Measurements from ENCODE around the gene BUB1B.
"Not testable (repeated sequence)": the region's sequence is repeated elsewhere in the genome, so short reads cannot be mapped to it uniquely, and the experiment has no call there.

- TF ChIP-seq, protein P1, sequence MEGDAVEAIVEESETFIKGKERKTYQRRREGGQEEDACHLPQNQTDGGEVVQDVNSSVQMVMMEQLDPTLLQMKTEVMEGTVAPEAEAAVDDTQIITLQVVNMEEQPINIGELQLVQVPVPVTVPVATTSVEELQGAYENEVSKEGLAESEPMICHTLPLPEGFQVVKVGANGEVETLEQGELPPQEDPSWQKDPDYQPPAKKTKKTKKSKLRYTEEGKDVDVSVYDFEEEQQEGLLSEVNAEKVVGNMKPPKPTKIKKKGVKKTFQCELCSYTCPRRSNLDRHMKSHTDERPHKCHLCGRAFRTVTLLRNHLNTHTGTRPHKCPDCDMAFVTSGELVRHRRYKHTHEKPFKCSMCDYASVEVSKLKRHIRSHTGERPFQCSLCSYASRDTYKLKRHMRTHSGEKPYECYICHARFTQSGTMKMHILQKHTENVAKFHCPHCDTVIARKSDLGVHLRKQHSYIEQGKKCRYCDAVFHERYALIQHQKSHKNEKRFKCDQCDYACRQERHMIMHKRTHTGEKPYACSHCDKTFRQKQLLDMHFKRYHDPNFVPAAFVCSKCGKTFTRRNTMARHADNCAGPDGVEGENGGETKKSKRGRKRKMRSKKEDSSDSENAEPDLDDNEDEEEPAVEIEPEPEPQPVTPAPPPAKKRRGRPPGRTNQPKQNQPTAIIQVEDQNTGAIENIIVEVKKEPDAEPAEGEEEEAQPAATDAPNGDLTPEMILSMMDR (IDR thresholded peaks at IDR 0.05; ENCODE audit: insufficient read depth, low read length, poor library complexity, severe bottlenecking): not testable (repeated sequence)
- not testable (repeated sequence) for TF ChIP-seq EZH2phosphoT487 (conservative IDR thresholded peaks at IDR 0.05; ENCODE audit: low read length)
Observed at GRCh38 chr15:40135846-40136450, 24.9 kb upstream of the BUB1B start.
